ENCODE results near the gene NAA38.

- TF ChIP-seq CEBPB (IDR thresholded peaks at IDR 0.05; ENCODE audit: low read depth) (no peak), POLR2A (IDR thresholded peaks at IDR 0.05; ENCODE audit: borderline replicate concordance, extremely low read depth, insufficient read depth, insufficient read length) (no peak)
Observed at GRCh38 chr17:7883781-7884386, 26.5 kb upstream of the NAA38 start.

All from HCT116 (cell line).